Cardiac ventricle fibroblast (primary cell): ENCODE data around the gene LRATD1. TPM values are rescaled to one million over a fixed set of nuclear protein-coding genes. Genes with fewer than 3 reads are reported as not detected.

ENCODE experiments used
- total RNA-seq: library from RNA; depleted of rRNA; stranded (reverse); fragments of >200 nt; gene quantifications from 2 replicates; pipeline ENCODE4 v1.2.3, GENCODE V29; 2015

LRATD1 gene, protein sequence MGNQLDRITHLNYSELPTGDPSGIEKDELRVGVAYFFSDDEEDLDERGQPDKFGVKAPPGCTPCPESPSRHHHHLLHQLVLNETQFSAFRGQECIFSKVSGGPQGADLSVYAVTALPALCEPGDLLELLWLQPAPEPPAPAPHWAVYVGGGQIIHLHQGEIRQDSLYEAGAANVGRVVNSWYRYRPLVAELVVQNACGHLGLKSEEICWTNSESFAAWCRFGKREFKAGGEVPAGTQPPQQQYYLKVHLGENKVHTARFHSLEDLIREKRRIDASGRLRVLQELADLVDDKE
- total RNA-seq, result 0.59 TPM in 1 of 2 replicates, not detected in the other

GRCh38 chr2:14632133-14632936 lies at the start of gene LRATD1:
Gene LRATD1 (plus strand): TSS chr2:14632717. CDS start chr2:14633980, 1,263 bp downstream.

